ENCODE measurements around the gene UBE2J1. TPM values are rescaled to one million over a fixed set of nuclear protein-coding genes. Genes with fewer than 3 reads are reported as not detected.

UBE2J1 gene
- polyA plus RNA-seq, 2 of the 4 experiments (the other 2 are of a cell fraction), result 12.6 to 32.7 TPM

GRCh38 chr6:89302936-89303335 lies 49.6 kb downstream of the UBE2J1 start:
- ATAC-seq, result no peak
- no peak overlapping the region for H3K4me2 ChIP-seq
- no peak for FAIRE-seq
- H3K27ac ChIP-seq, result no peak overlapping the region
- no peaks in the 10 kb centered on the region for H3K9me3 ChIP-seq
- TF ChIP-seq NPAS2 (CRISPR knock-in tag; IDR thresholded peaks at IDR 0.05; ENCODE audit: borderline replicate concordance) (no peak), HOXB5 (CRISPR knock-in tag; IDR thresholded peaks at IDR 0.05) (no peak), RARB (CRISPR knock-in tag; IDR thresholded peaks at IDR 0.05) (no peak), EHF (CRISPR knock-in tag; IDR thresholded peaks at IDR 0.05) (no peak), ZC3H11A (IDR thresholded peaks at IDR 0.05) (no peak), EHMT2 (IDR thresholded peaks at IDR 0.05; ENCODE audit: low read depth) (no peak), PBX3 (IDR thresholded peaks at IDR 0.05) (no peak), MAFK (IDR thresholded peaks at IDR 0.05; ENCODE audit: partially characterized antibody) (no peak), NR3C1 (IDR thresholded peaks at IDR 0.05) (no peak)
- POLR2A ChIA-PET, result interaction anchor here (0.6 kb wide), 1 partner anchor 38 kb away, joined by 3 read pairs; no protein-coding TSS in a partner anchor
- WGBS (ENCODE audit: missing lambda C conversion rate), result 63% methylated on average over 10 of the region's 10 CpGs
- H3K4me3 ChIP-seq, result no peak overlapping the region
- CTCF ChIA-PET, result interaction anchor here (2.9 kb wide), 1 partner anchor 9 kb away, joined by 13 read pairs; no protein-coding TSS in a partner anchor
- H3K4me1 ChIP-seq, result peaks cover 12% of the 10 kb centered on the region
- no peak for DNase-seq (ENCODE audit: low read depth in 1 of 2, low spot score in 1 of 2)

GRCh38 chr6:89302195-89302770 lies 50.2 kb downstream of the UBE2J1 start:
- no peak for TF ChIP-seq PBX3 (IDR thresholded peaks at IDR 0.05)
- no peak for TF ChIP-seq SMC3 (IDR thresholded peaks at IDR 0.05)
- TF ChIP-seq ZSCAN20 (CRISPR knock-in tag; IDR thresholded peaks at IDR 0.05), result no peak
- TF ChIP-seq MAZ (IDR thresholded peaks at IDR 0.05; ENCODE audit: borderline replicate concordance, low read depth, low read length), result no peak
- TF ChIP-seq HDAC2 (IDR thresholded peaks at IDR 0.05), result no peak
- no peak overlapping the region for H3K27ac ChIP-seq
- FAIRE-seq (no peak), DNase-seq (ENCODE audit: low read depth in 1 of 2, low spot score in 1 of 2) (no peak), ATAC-seq (no peak)
- H3K4me3 ChIP-seq, result no peak overlapping the region
- peaks cover 12% of the 10 kb centered on the region for H3K4me1 ChIP-seq
- 70% methylated on average over 2 of the region's 22 CpGs for WGBS (ENCODE audit: missing lambda C conversion rate)
- H3K4me2 ChIP-seq, result no peak overlapping the region
- H3K9me3 ChIP-seq, result no peaks in the 10 kb centered on the region
- CTCF ChIA-PET, result interaction anchor here (0.7 to 2.9 kb wide), 3 partner anchors 9 to 45 kb away, joined by 3 to 13 read pairs (median 4); no protein-coding TSS in a partner anchor
- POLR2A ChIA-PET, result no interaction called here

- Histone ChIP-seq H3K9me3 (no peaks in the 10 kb centered on the region), H3K27ac (no peak overlapping the region), H3K4me2 (no peak overlapping the region), H3K4me3 (no peak overlapping the region), H3K4me1 (peaks cover 12% of the 10 kb centered on the region)
- ChIA-PET CTCF (interaction anchor here (0.7 to 2.9 kb wide), 4 partner anchors 10 to 70 kb away, joined by 3 to 13 read pairs (median 4); no protein-coding TSS in a partner anchor), POLR2A (no interaction called here)
- DNase-seq (ENCODE audit: low read depth in 1 of 2, low spot score in 1 of 2) (no peak), ATAC-seq (no peak), FAIRE-seq (no peak)
- TF ChIP-seq ZNF302 (CRISPR knock-in tag; IDR thresholded peaks at IDR 0.05), result no peak
- no peak for TF ChIP-seq MAZ (IDR thresholded peaks at IDR 0.05; ENCODE audit: borderline replicate concordance, low read depth, low read length)
- no peak for TF ChIP-seq PBX3 (IDR thresholded peaks at IDR 0.05)
- TF ChIP-seq GATA3 (IDR thresholded peaks at IDR 0.05; ENCODE audit: borderline replicate concordance), result no peak
- TF ChIP-seq REST (IDR thresholded peaks at IDR 0.05), result no peak
- no peak for TF ChIP-seq ZSCAN20 (CRISPR knock-in tag; IDR thresholded peaks at IDR 0.05)
- TF ChIP-seq SMC3 (IDR thresholded peaks at IDR 0.05), result no peak
- 90% methylated on average over 18 of the region's 25 CpGs for WGBS (ENCODE audit: missing lambda C conversion rate)
Observed at GRCh38 chr6:89301586-89302194, 50.8 kb downstream of the UBE2J1 start.
